ENCODE results near the gene RASAL2. TPM values are rescaled to one million over a fixed set of nuclear protein-coding genes. Genes with fewer than 3 reads are reported as not detected.
"Not testable (repeated sequence)": the region's sequence is repeated elsewhere in the genome, so short reads cannot be mapped to it uniquely, and the experiment has no call there.

RASAL2 gene
- total and polyA plus RNA-seq, 4 experiments from 2014 or later: 0.28 to 0.32 TPM; not detected in 2

DNA sequence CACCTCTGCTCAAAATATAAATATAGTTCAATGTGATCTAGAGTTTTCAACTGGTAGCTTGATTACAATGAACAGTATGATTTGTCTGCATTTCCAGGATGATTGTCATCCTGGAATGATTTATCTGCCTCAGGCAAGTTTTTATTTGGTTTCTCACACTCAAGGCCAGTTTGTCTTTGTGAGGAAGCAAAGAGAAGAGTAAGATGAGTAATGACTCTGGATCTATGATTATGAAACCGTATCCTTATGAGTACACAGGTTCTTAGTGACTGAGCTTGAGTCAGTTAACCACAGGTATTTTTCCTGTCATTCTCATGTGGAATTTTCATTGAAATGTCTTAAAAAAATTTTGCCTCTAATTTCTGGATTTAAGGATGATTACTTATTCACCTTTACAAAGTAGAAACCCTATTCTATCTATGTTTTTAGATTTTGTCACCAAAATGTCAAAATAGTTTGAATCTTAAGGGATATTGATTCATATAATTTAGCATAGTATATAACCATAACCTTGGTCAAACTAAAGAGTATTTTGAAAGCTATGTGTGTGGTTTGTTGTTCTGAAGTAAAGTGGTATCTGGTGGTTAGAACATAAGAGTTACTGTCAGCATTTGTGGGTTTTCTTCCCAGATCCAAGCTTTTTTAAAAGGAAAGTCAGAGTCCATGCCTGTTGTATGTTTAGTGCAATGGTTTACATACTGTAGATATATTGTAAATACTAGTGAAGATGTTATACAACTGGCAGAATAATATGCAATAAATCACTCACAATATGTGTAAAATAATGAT is 145.0 kb downstream of the RASAL2 start:
- H3K36me3 ChIP-seq (ENCODE audit: insufficient read depth, low read length): no peaks in the 10 kb centered on the region
- H3K36me3 Mint-ChIP-seq: no peaks in the 10 kb centered on the region
- no peaks in the 10 kb centered on the region for H3K9me3 ChIP-seq (ENCODE audit: control insufficient read depth in 1 of 2, low read length in 2 of 2)
- no peak overlapping the region for H3K4me3 Mint-ChIP-seq
- H3K27me3 ChIP-seq (ENCODE audit: insufficient read depth, low read length): no peaks in the 10 kb centered on the region
- ChIA-PET POLR2A (ENCODE audit: partially characterized antibody) (no interaction called here), CTCF (ENCODE audit: partially characterized antibody) (no interaction called here)
- H3K27me3 Mint-ChIP-seq: no peaks in the 10 kb centered on the region
- H3K9me3 Mint-ChIP-seq: peaks cover 0 to 3% (median 0%) of the 10 kb centered on the region in 8 donors
- no peak overlapping the region for H3K27ac ChIP-seq (ENCODE audit: low read depth, low read length)
- intact Hi-C loops (cut with micrococcal nuclease): no loop called here
- H3K4me1 ChIP-seq (ENCODE audit: insufficient read depth, low read length): no peaks in the 10 kb centered on the region
- no peak overlapping the region for H3K27ac Mint-ChIP-seq
- H3K4me1 Mint-ChIP-seq: no peaks in the 10 kb centered on the region
- DNase-seq: no peak
- H3K4me3 ChIP-seq (ENCODE audit: low read length in 2 of 2): no peak overlapping the region

DNA sequence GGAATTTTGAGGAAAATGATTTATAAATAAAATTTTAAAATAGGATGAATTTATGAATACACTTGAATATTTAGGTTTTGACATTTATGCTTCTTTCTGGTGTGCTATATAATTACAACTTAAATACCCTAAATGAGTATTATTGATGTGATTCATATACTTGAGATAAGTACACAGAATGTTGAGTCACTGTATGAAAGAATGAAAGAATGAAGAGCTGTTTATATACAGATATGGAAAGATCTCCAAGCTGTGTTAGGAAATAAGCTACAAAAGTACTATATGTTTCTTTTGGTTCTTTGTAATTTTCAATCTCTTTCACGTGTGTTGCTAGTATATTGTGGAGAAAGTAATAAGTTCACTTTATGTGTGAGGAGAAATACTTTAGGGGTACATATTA is 147.2 kb downstream of the RASAL2 start:
- POLR2A ChIA-PET (ENCODE audit: partially characterized antibody): no interaction called here
- Mint-ChIP-seq H3K27me3 (no peaks in the 10 kb centered on the region), H3K36me3 (no peaks in the 10 kb centered on the region), H3K9me3 (peaks cover 0 to 5% (median 3%) of the 10 kb centered on the region in 8 donors), H3K27ac (no peak overlapping the region), H3K4me3 (no peak overlapping the region), H3K4me1 (no peaks in the 10 kb centered on the region)
- Histone ChIP-seq H3K9me3 (ENCODE audit: control insufficient read depth in 1 of 2, low read length in 2 of 2) (no peaks in the 10 kb centered on the region), H3K36me3 (ENCODE audit: insufficient read depth, low read length) (no peaks in the 10 kb centered on the region), H3K4me3 (ENCODE audit: low read length in 2 of 2) (no peak overlapping the region), H3K27ac (ENCODE audit: low read depth, low read length) (no peak overlapping the region), H3K27me3 (ENCODE audit: insufficient read depth, low read length) (no peaks in the 10 kb centered on the region), H3K4me1 (ENCODE audit: insufficient read depth, low read length) (no peaks in the 10 kb centered on the region)
- DNase-seq: no peak
- intact Hi-C loops (cut with micrococcal nuclease): no loop called here
- CTCF ChIA-PET (ENCODE audit: partially characterized antibody): no interaction called here

DNA sequence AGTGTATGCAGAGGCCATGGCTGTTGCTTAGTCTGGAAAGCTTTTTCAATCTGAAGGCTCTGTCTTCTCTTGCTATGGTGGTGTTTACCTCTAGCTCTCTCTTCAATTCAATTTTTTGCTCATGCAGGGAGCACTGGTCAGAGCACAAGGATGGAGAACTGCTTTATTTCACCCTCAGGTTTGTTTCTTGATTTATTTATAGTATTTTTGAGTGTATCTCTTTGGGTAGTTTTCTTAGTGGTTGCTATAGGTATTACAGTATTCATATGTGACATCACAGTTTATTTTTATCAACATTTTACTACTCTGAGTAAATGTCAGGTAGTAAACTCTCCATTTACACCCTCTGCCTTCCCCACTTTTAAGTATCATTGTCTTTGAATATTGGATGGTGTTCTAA is 147.9 kb downstream of the RASAL2 start:
- Histone ChIP-seq H3K27me3 (ENCODE audit: insufficient read depth, low read length) (no peaks in the 10 kb centered on the region), H3K4me1 (ENCODE audit: insufficient read depth, low read length) (no peaks in the 10 kb centered on the region), H3K9me3 (ENCODE audit: control insufficient read depth in 1 of 2, low read length in 2 of 2) (no peaks in the 10 kb centered on the region), H3K36me3 (ENCODE audit: insufficient read depth, low read length) (no peaks in the 10 kb centered on the region), H3K4me3 (ENCODE audit: low read length in 2 of 2) (no peak overlapping the region), H3K27ac (ENCODE audit: low read depth, low read length) (no peak overlapping the region)
- no peak for DNase-seq
- Mint-ChIP-seq H3K9me3 (peaks cover 0 to 8% (median 3%) of the 10 kb centered on the region in 8 donors), H3K27ac (peak overlapping the region in 1 of 7 donors; percentile 41), H3K4me3 (no peak overlapping the region), H3K36me3 (no peaks in the 10 kb centered on the region), H3K4me1 (no peaks in the 10 kb centered on the region), H3K27me3 (no peaks in the 10 kb centered on the region)
- ChIA-PET CTCF (ENCODE audit: partially characterized antibody) (no interaction called here), POLR2A (ENCODE audit: partially characterized antibody) (no interaction called here)
- intact Hi-C loops (cut with micrococcal nuclease): no loop called here

DNA sequence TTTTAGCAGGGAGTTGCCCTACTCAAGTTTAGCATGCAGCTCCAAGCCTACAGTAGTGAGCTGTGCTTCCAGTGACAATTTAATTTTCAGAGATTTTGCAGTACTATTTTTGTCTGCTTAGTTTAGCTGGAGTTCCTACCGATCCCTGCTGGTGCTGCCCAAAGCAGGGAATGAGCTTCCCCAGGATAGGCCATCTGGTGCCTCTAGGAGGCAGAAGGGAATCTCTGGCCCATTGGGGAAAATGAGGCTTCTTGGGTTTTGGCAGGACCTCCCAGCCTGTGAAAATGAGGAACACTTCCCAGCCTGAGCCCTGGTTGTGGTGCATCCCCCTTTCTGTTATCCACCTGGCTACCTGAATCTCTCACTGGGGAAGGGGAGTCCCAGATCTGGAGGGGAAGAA is 149.2 kb downstream of the RASAL2 start:
- intact Hi-C loops (cut with micrococcal nuclease): no loop called here

DNA sequence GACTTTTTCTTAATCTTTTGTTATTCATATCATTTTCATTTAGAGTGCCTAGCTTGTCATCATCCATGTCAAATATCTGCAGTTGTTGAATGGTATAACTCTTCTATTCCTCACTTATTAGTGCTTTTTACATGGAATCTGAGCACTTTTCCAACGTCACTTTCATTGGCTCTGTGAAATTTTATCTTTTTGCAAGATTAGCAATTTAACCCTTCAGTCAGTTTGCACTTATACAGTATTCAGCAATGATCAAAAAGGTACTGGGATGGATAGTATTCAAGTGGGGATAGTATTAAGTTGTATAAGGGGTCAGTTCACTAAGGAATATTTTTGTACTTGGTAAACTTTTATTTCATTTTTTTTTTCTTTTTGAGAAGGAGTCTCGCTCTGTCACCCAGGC is 150.0 kb downstream of the RASAL2 start:
- intact Hi-C loops (cut with micrococcal nuclease): no loop called here
- no peak overlapping the region for H3K27ac ChIP-seq (ENCODE audit: low read depth, low read length)
- Mint-ChIP-seq H3K4me1 (no peaks in the 10 kb centered on the region), H3K4me3 (no peak overlapping the region), H3K36me3 (no peaks in the 10 kb centered on the region), H3K27ac (no peak overlapping the region), H3K27me3 (no peaks in the 10 kb centered on the region), H3K9me3 (peaks cover 0 to 16% (median 11%) of the 10 kb centered on the region in 8 donors)
- POLR2A ChIA-PET (ENCODE audit: partially characterized antibody): no interaction called here
- DNase-seq: no peak
- CTCF ChIA-PET (ENCODE audit: partially characterized antibody): no interaction called here
- no peaks in the 10 kb centered on the region for H3K4me1 ChIP-seq (ENCODE audit: insufficient read depth, low read length)
- no peaks in the 10 kb centered on the region for H3K27me3 ChIP-seq (ENCODE audit: insufficient read depth, low read length)
- no peak overlapping the region for H3K4me3 ChIP-seq (ENCODE audit: low read length in 2 of 2)
- no peaks in the 10 kb centered on the region for H3K9me3 ChIP-seq (ENCODE audit: control insufficient read depth in 1 of 2, low read length in 2 of 2)
- H3K36me3 ChIP-seq (ENCODE audit: insufficient read depth, low read length): no peaks in the 10 kb centered on the region

More for the DNA sequence above, 149.2 kb downstream of the RASAL2 start:
- no peaks in the 10 kb centered on the region for H3K27me3 Mint-ChIP-seq
- H3K27ac Mint-ChIP-seq: no peak overlapping the region
- POLR2A ChIA-PET (ENCODE audit: partially characterized antibody): no interaction called here
- no peaks in the 10 kb centered on the region for H3K4me1 Mint-ChIP-seq
- no peaks in the 10 kb centered on the region for H3K27me3 ChIP-seq (ENCODE audit: insufficient read depth, low read length)
- H3K4me3 ChIP-seq (ENCODE audit: low read length in 2 of 2): no peak overlapping the region
- DNase-seq: no peak
- no peaks in the 10 kb centered on the region for H3K36me3 ChIP-seq (ENCODE audit: insufficient read depth, low read length)
- CTCF ChIA-PET (ENCODE audit: partially characterized antibody): no interaction called here
- H3K9me3 ChIP-seq (ENCODE audit: control insufficient read depth in 1 of 2, low read length in 2 of 2): no peaks in the 10 kb centered on the region
- H3K9me3 Mint-ChIP-seq: peaks cover 0 to 14% (median 7%) of the 10 kb centered on the region in 8 donors
- H3K4me1 ChIP-seq (ENCODE audit: insufficient read depth, low read length): no peaks in the 10 kb centered on the region
- no peaks in the 10 kb centered on the region for H3K36me3 Mint-ChIP-seq
- H3K4me3 Mint-ChIP-seq: no peak overlapping the region
- H3K27ac ChIP-seq (ENCODE audit: low read depth, low read length): no peak overlapping the region

DNA sequence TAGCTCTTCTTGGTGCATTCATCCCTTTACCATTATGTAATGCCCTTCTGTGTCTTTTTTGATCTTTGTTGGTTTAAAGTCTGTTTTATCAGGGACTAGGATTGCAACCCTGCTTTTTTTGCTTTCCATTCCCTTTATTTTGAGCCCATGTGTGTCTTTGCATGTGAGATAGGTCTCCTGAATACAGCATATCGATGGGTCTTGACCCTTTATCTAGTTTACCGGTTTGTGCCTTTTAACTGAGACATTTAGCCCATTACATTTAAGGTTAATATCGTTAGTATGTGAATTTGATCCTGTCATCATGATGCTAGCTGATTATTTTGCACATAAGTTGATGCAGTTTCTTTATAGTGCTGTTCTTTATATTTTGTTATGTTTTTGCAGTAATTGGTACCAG is 154.4 kb downstream of the RASAL2 start:
- H3K27ac ChIP-seq (ENCODE audit: low read depth, low read length); intact Hi-C loops (cut with micrococcal nuclease); CTCF ChIA-PET (ENCODE audit: partially characterized antibody); H3K27me3 ChIP-seq (ENCODE audit: insufficient read depth, low read length); H3K4me1 Mint-ChIP-seq; H3K27me3 Mint-ChIP-seq; H3K36me3 ChIP-seq (ENCODE audit: insufficient read depth, low read length); POLR2A ChIA-PET (ENCODE audit: partially characterized antibody); DNase-seq; H3K27ac Mint-ChIP-seq; H3K4me3 Mint-ChIP-seq; H3K36me3 Mint-ChIP-seq; H3K9me3 ChIP-seq (ENCODE audit: control insufficient read depth in 1 of 2, low read length in 2 of 2); H3K4me1 ChIP-seq (ENCODE audit: insufficient read depth, low read length); H3K4me3 ChIP-seq (ENCODE audit: low read length in 2 of 2): not testable (repeated sequence)
- H3K9me3 Mint-ChIP-seq: peaks cover 0 to 21% (median 19%) of the 10 kb centered on the region in 8 donors

DNA sequence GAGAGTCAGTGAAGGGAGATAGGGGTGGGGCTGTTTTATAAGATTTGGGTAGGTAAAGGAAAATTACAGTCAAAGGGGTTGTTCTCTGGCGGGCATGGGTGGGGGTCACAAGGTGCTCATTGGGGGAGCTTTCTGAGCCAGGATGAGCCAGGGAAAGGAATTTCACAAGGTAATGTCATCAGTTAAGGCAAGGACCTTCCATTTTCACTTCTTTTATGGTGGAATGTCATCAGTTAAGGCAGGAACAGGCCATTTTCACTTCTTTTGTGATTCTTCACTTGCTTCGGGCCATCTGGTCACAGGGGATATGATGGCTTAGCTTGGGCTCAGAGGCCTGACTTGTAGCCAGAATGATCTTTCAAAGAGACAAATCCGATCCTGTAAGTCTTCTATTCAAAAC is 159.7 kb downstream of the RASAL2 start:
- H3K27me3 ChIP-seq (ENCODE audit: insufficient read depth, low read length); H3K9me3 ChIP-seq (ENCODE audit: control insufficient read depth in 1 of 2, low read length in 2 of 2); H3K4me1 Mint-ChIP-seq; POLR2A ChIA-PET (ENCODE audit: partially characterized antibody); H3K4me1 ChIP-seq (ENCODE audit: insufficient read depth, low read length); H3K36me3 Mint-ChIP-seq; DNase-seq; H3K27ac Mint-ChIP-seq; H3K36me3 ChIP-seq (ENCODE audit: insufficient read depth, low read length); H3K27me3 Mint-ChIP-seq; H3K27ac ChIP-seq (ENCODE audit: low read depth, low read length); intact Hi-C loops (cut with micrococcal nuclease); CTCF ChIA-PET (ENCODE audit: partially characterized antibody); H3K4me3 ChIP-seq (ENCODE audit: low read length in 2 of 2); H3K4me3 Mint-ChIP-seq: not testable (repeated sequence)
- peaks cover 0 to 22% (median 16%) of the 10 kb centered on the region in 8 donors for H3K9me3 Mint-ChIP-seq
